HEK293 (cell line): ENCODE data around the gene PDE2A.

Experiments used
- SALL2 ChIP-seq: fragments of 450-650 bp; formaldehyde crosslinking; IDR thresholded peaks from 2 replicates; pipeline ENCODE4 v1.5.0; 2017; ENCODE audit warnings: missing biosample characterization, mild to moderate bottlenecking, missing genetic modification characterization, borderline replicate concordance
- ZBTB7A ChIP-seq: fragments of 450-650 bp; formaldehyde crosslinking; IDR thresholded peaks from 2 replicates; pipeline ENCODE4 v1.5.1; 2016; ENCODE audit warnings: low read depth, missing biosample characterization, missing genetic modification characterization
- ZNF202 ChIP-seq: fragments of 450-650 bp; formaldehyde crosslinking; IDR thresholded peaks from 2 replicates; pipeline ENCODE4 v1.5.1; 2016; ENCODE audit warnings: missing biosample characterization, missing genetic modification characterization, borderline replicate concordance
- ZNF426 ChIP-seq: fragments of 450-650 bp; formaldehyde crosslinking; IDR thresholded peaks from 2 replicates; pipeline ENCODE4 v1.5.1; 2017; ENCODE audit warnings: missing biosample characterization, missing genetic modification characterization, mild to moderate bottlenecking, inconsistent platforms, moderate library complexity
- ZNF707 ChIP-seq: fragments of 450-650 bp; formaldehyde crosslinking; IDR thresholded peaks from 2 replicates; pipeline ENCODE4 v1.5.1; 2016; ENCODE audit warnings: missing biosample characterization, missing genetic modification characterization
- ZNF747 ChIP-seq: fragments of 450-650 bp; formaldehyde crosslinking; IDR thresholded peaks from 2 replicates; pipeline ENCODE4 v1.5.1; 2016; ENCODE audit warnings: missing biosample characterization, missing genetic modification characterization
- TF ChIP-seq, protein P1 (sequence below): fragments of 450-650 bp; formaldehyde crosslinking; IDR thresholded peaks from 2 replicates; pipeline ENCODE4 v1.5.1; 2016; ENCODE audit warnings: missing biosample characterization, missing genetic modification characterization

DNA sequence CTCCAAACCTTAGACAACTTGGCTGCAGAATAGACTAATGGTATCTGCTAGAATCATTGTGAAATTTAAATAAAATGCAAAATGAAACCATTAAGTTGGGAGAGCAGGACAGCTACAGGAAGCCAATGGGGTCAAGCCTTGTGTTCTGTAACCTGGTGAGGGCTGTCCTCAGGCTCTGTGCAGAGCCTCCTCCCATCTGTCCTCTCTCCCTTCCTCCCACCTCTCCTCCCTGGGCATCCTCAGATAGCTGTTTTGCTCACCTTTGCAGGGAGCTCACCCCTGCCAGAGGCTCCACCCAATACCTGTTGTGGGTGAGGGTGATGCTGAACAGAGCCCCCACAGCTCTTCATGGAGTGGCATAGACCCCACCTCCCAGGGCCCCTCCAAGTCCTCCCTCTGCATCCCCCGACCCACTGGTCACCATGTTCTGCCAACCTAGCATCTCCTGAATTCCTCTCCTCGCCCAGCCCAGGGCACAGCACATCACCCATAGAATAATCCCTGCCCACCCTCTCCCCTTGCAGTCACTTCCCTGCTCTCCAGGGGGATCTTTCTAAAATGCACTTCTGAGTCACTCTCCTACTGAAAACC, 100.3 kb downstream of the PDE2A start:
- no peak for TF ChIP-seq ZNF426 (tag by site-specific recombination)
- no peak for TF ChIP-seq ZNF202 (tag by site-specific recombination)
- TF ChIP-seq, protein P1, sequence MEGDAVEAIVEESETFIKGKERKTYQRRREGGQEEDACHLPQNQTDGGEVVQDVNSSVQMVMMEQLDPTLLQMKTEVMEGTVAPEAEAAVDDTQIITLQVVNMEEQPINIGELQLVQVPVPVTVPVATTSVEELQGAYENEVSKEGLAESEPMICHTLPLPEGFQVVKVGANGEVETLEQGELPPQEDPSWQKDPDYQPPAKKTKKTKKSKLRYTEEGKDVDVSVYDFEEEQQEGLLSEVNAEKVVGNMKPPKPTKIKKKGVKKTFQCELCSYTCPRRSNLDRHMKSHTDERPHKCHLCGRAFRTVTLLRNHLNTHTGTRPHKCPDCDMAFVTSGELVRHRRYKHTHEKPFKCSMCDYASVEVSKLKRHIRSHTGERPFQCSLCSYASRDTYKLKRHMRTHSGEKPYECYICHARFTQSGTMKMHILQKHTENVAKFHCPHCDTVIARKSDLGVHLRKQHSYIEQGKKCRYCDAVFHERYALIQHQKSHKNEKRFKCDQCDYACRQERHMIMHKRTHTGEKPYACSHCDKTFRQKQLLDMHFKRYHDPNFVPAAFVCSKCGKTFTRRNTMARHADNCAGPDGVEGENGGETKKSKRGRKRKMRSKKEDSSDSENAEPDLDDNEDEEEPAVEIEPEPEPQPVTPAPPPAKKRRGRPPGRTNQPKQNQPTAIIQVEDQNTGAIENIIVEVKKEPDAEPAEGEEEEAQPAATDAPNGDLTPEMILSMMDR, result no peak
- no peak for TF ChIP-seq SALL2 (tag by site-specific recombination)
- TF ChIP-seq ZNF747 (tag by site-specific recombination), result no peak
- TF ChIP-seq ZBTB7A (tag by site-specific recombination), result no peak
- TF ChIP-seq ZNF707 (tag by site-specific recombination), result no peak
